Suprapubic skin (tissue), 4 donors: ENCODE measurements around the gene NEURL4. TPM values are rescaled to one million over a fixed set of nuclear protein-coding genes. Genes with fewer than 3 reads are reported as not detected.

Experiments
- DNase-seq, 2 donors: peaks; one replicate each; pipeline ENCODE4 v3.0.0-alpha.2; 2019; ENCODE audit warnings: low spot score in 2 of 2
- H3K27ac ChIP-seq: fragments of 200-600 bp; sonication (generic); one replicate; pipeline ENCODE4 v1.5.1; 2019
- H3K27me3 ChIP-seq: fragments of 200-600 bp; sonication (generic); one replicate; pipeline ENCODE4 v1.5.1; 2019
- H3K36me3 ChIP-seq: fragments of 200-600 bp; sonication (generic); one replicate; pipeline ENCODE4 v1.5.1; 2019
- H3K4me1 ChIP-seq: fragments of 200-600 bp; sonication (generic); one replicate; pipeline ENCODE4 v1.5.1; 2019
- H3K4me3 ChIP-seq: fragments of 200-600 bp; sonication (generic); one replicate; pipeline ENCODE4 v1.5.1; 2019; ENCODE audit warnings: mild to moderate bottlenecking
- H3K9me3 ChIP-seq: fragments of 200-600 bp; sonication (generic); one replicate; pipeline ENCODE4 v1.5.1; 2019
- CTCF ChIP-seq, 2 donors: fragments of 200-600 bp in 1 of 2; fragments of 450-650 bp in 1 of 2; sonication (generic) in 1 of 2; IDR thresholded peaks; one replicate each; pipeline ENCODE4 v1.5.1; 2016 to 2019; ENCODE audit warnings: antibody characterized with exemption in 2 of 2, mild to moderate bottlenecking in 1 of 2, moderate library complexity in 1 of 2
- EP300 ChIP-seq: sonication (generic); formaldehyde crosslinking; IDR thresholded peaks from one replicate; pipeline ENCODE4 v1.6.1; 2017; ENCODE audit warnings: antibody characterized with exemption
- POLR2A ChIP-seq, 2 donors: fragments of 450-650 bp; IDR thresholded peaks; one replicate each; pipeline ENCODE4 v1.6.1; 2017; ENCODE audit warnings: antibody characterized with exemption in 2 of 2, mild to moderate bottlenecking in 2 of 2, moderate library complexity in 2 of 2
- POLR2AphosphoS5 ChIP-seq, 3 donors: sonication (generic); formaldehyde crosslinking; IDR thresholded peaks; one replicate each; pipeline ENCODE4 v1.6.1; 2017; ENCODE audit warnings: antibody characterized with exemption in 3 of 3
- WGBS: methylation state at CpG from one replicate; pipeline ENCODE4 v1.1.5; 2018; 5-methylcytosine and 5-hydroxymethylcytosine counted together
- total RNA-seq, 4 donors: library from RNA; depleted of rRNA; stranded (reverse); fragments of >200 nt; gene quantifications; one replicate each; pipeline ENCODE4 v1.1.0, GENCODE V29; 2016

Gene NEURL4
- total RNA-seq, 4 donors from 2014 or later = 11.7 to 51.3 (median 20.6) TPM

GRCh38 chr17:7293159-7293558 lies 36.0 kb downstream of the NEURL4 start:
- WGBS = 68% methylated on average over 8 of the region's 11 CpGs
- Histone ChIP-seq H3K9me3 (no peaks in the 10 kb centered on the region), H3K4me1 (peaks cover 57% of the 10 kb centered on the region), H3K27ac (peak overlapping the region; percentile 76), H3K36me3 (no peaks in the 10 kb centered on the region), H3K27me3 (peaks cover 67% of the 10 kb centered on the region), H3K4me3 (no peak overlapping the region)
- TF ChIP-seq EP300 = no peak
- TF ChIP-seq POLR2AphosphoS5 (IDR thresholded peaks at IDR 0.05) = peak in 1 of 3 donors; percentile 13
- no peak for TF ChIP-seq POLR2A (IDR thresholded peaks at IDR 0.05)
- no peak for DNase-seq

- peak overlapping the region; percentile 47 for H3K27ac ChIP-seq
- TF ChIP-seq POLR2A (IDR thresholded peaks at IDR 0.05) (no peak), EP300 (no peak), POLR2AphosphoS5 (IDR thresholded peaks at IDR 0.05) (no peak), CTCF (IDR thresholded peaks at IDR 0.05) (no peak)
- H3K27me3 ChIP-seq = peaks cover 67% of the 10 kb centered on the region
- no peaks in the 10 kb centered on the region for H3K36me3 ChIP-seq
- DNase-seq = no peak
- WGBS = 23% methylated on average over 6 of the region's 6 CpGs
- H3K9me3 ChIP-seq = no peaks in the 10 kb centered on the region
- H3K4me1 ChIP-seq = peaks cover 57% of the 10 kb centered on the region
- H3K4me3 ChIP-seq = no peak overlapping the region
Measured at GRCh38 chr17:7292729-7293128, 36.4 kb downstream of the NEURL4 start.

- H3K36me3 ChIP-seq = no peaks in the 10 kb centered on the region
- WGBS = 34% methylated on average over 2 of the region's 2 CpGs
- no peaks in the 10 kb centered on the region for H3K9me3 ChIP-seq
- DNase-seq = no peak
- H3K4me3 ChIP-seq = no peak overlapping the region
- peaks cover 70% of the 10 kb centered on the region for H3K27me3 ChIP-seq
- peaks cover 57% of the 10 kb centered on the region for H3K4me1 ChIP-seq
- TF ChIP-seq EP300 (no peak), POLR2A (IDR thresholded peaks at IDR 0.05) (no peak), CTCF (IDR thresholded peaks at IDR 0.05) (no peak), POLR2AphosphoS5 (IDR thresholded peaks at IDR 0.05) (no peak)
- peak overlapping the region; percentile 47 for H3K27ac ChIP-seq
Measured at GRCh38 chr17:7292194-7292593, 36.9 kb downstream of the NEURL4 start.

- no peaks in the 10 kb centered on the region for H3K36me3 ChIP-seq
- peaks cover 46% of the 10 kb centered on the region for H3K4me1 ChIP-seq
- no peak overlapping the region for H3K4me3 ChIP-seq
- no peak for DNase-seq
- no peak overlapping the region for H3K27ac ChIP-seq
- TF ChIP-seq POLR2AphosphoS5 (IDR thresholded peaks at IDR 0.05) = no peak
- no peak for TF ChIP-seq EP300
- TF ChIP-seq CTCF (IDR thresholded peaks at IDR 0.05) = no peak
- peaks cover 70% of the 10 kb centered on the region for H3K27me3 ChIP-seq
- 91% methylated on average over 11 of the region's 11 CpGs for WGBS
- H3K9me3 ChIP-seq = no peaks in the 10 kb centered on the region
Measured at GRCh38 chr17:7290685-7291084, 38.5 kb downstream of the NEURL4 start.

- 92% methylated on average over 14 of the region's 19 CpGs for WGBS
Measured at GRCh38 chr17:7290166-7290565, 39.0 kb downstream of the NEURL4 start.

More at GRCh38 chr17:7290166-7290565, 39.0 kb downstream of the NEURL4 start:
- no peak for DNase-seq
- TF ChIP-seq EP300 (no peak), CTCF (IDR thresholded peaks at IDR 0.05) (no peak), POLR2AphosphoS5 (IDR thresholded peaks at IDR 0.05) (no peak), POLR2A (IDR thresholded peaks at IDR 0.05) (no peak)
- Histone ChIP-seq H3K27me3 (peaks cover 70% of the 10 kb centered on the region), H3K27ac (no peak overlapping the region), H3K4me3 (no peak overlapping the region), H3K36me3 (no peaks in the 10 kb centered on the region), H3K9me3 (no peaks in the 10 kb centered on the region), H3K4me1 (peaks cover 41% of the 10 kb centered on the region)
